HUES48 (cell line): ENCODE results near the gene TMEM126B.
"Not testable (repeated sequence)": the region's sequence is repeated elsewhere in the genome, so short reads cannot be mapped to it uniquely, and the experiment has no call there.

Source experiments
- H3K27ac ChIP-seq: one replicate; pipeline ENCODE4 v1.7.0; 2013; ENCODE audit warnings: low read depth, low read length, inconsistent platforms
- H3K27me3 ChIP-seq: 2 replicates; pipeline ENCODE4 v1.6.1; 2013; ENCODE audit warnings: mild to moderate bottlenecking, low read length; ENCODE audit not compliant: control insufficient read depth, insufficient read depth
- H3K36me3 ChIP-seq: 2 replicates; pipeline ENCODE4 v1.6.1; 2013; ENCODE audit warnings: low read length; ENCODE audit not compliant: control insufficient read depth, insufficient read depth
- H3K4me1 ChIP-seq: 2 replicates; pipeline ENCODE4 v1.6.1; 2013; ENCODE audit warnings: mild to moderate bottlenecking, low read length; ENCODE audit not compliant: control insufficient read depth, insufficient read depth
- H3K4me3 ChIP-seq: 2 replicates; pipeline ENCODE4 v1.5.1; 2013; ENCODE audit warnings: mild to moderate bottlenecking, low read depth, low read length
- H3K9ac ChIP-seq: 2 replicates; pipeline ENCODE4 v1.6.1; 2013; ENCODE audit warnings: mild to moderate bottlenecking, low read depth, low read length, moderate library complexity
- H3K9me3 ChIP-seq: 2 replicates; pipeline ENCODE4 v1.6.1; 2013; ENCODE audit warnings: low read length; ENCODE audit not compliant: control insufficient read depth, insufficient read depth

Gene TMEM126B

GRCh38 chr11:85627998-85628770 is at the start of gene TMEM126B:
TMEM126B (plus strand) TSS chr11:85628593; CDS start chr11:85628608, 15 bp downstream.
- no peaks in the 10 kb centered on the region for H3K27me3 ChIP-seq
- H3K4me1 ChIP-seq, result peaks cover 23% of the 10 kb centered on the region
- no peaks in the 10 kb centered on the region for H3K9me3 ChIP-seq
- H3K27ac ChIP-seq, result peak within 1 kb of the TSS; percentile 83
- H3K4me3 ChIP-seq, result peak within 1 kb of the TSS; percentile 96
- H3K9ac ChIP-seq, result peak within 1 kb of the TSS; percentile 81
- peaks cover 21% of the 10 kb centered on the region for H3K36me3 ChIP-seq

DNA sequence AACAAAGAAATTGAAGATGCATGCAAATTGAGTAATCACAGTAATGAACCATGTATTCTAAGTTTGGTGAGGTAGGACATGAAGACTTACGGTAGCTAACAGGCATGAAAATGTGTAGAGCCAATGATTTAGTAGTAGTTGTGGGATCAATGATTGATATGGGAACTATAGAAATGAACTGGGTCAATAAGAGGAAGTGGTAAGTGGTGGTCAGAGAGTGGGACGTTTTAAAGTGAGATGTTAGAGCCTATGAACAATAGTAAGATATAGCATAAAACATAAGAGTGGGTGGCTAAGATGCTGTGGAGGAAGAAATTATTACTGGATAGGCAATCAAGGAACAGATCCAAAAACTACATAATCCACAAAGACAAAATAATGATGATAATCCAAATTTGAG is 46.3 kb upstream of the TMEM126B start:
- Histone ChIP-seq H3K36me3 (no peaks in the 10 kb centered on the region), H3K4me1 (no peaks in the 10 kb centered on the region), H3K27ac (no peak overlapping the region), H3K27me3 (no peaks in the 10 kb centered on the region), H3K9me3 (peaks cover 3% of the 10 kb centered on the region; the same call in 1 of the 2 replicates), H3K4me3 (no peak overlapping the region), H3K9ac (no peak overlapping the region)

GRCh38 chr11:85589373-85589772 is 39.0 kb upstream of the TMEM126B start:
- Histone ChIP-seq H3K9ac (no peak overlapping the region), H3K27me3 (no peaks in the 10 kb centered on the region)

GRCh38 chr11:85590848-85591483 is 37.4 kb upstream of the TMEM126B start:
- Histone ChIP-seq H3K4me3 (no peak overlapping the region), H3K9me3 (peaks cover 17% of the 10 kb centered on the region), H3K27ac (no peak overlapping the region), H3K36me3 (0 out of 2 replicates have a peak, but pooled peaks cover 3% of the 10 kb centered on the region), H3K4me1 (peaks cover 9% of the 10 kb centered on the region; the same call in 1 of the 2 replicates), H3K27me3 (no peaks in the 10 kb centered on the region), H3K9ac (no peak overlapping the region)

More at GRCh38 chr11:85589373-85589772, 39.0 kb upstream of the TMEM126B start:
- no peak overlapping the region for H3K27ac ChIP-seq
- H3K4me1 ChIP-seq, result peaks cover 9% of the 10 kb centered on the region; the same call in 1 of the 2 replicates
- H3K36me3 ChIP-seq, result 0 out of 2 replicates have a peak, but pooled peaks cover 3% of the 10 kb centered on the region
- peaks cover 19% of the 10 kb centered on the region for H3K9me3 ChIP-seq
- no peak overlapping the region for H3K4me3 ChIP-seq

DNA sequence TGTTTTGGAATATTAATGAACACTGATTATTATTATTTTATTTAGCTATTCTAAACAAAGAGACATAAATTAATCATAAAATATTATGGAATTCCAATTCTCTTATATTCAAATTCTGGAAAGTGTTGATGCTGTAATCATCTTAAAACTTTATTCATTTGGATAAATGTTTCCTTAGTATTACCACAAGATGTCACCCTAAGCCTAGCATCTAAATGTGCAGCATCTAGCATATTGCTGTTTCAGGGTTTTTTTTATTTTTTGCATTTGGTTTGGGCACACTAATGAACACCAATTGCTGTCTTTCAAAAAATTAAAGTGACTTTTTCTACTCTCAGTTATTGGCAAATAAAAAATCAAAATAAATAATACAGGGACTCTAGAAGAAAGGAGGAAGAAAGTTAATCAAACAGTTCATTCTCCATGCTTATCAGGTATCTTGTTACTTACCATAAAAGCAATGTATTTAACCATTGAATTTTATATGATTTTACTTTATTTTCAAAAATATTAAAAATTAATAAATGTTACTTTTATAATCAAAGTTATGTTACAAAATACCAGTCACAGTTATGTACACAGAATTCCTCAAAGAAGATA is 33.0 kb upstream of the TMEM126B start:
- Histone ChIP-seq H3K9me3 (no peaks in the 10 kb centered on the region), H3K9ac (no peak overlapping the region), H3K4me3 (no peak overlapping the region), H3K36me3 (no peaks in the 10 kb centered on the region), H3K27me3 (no peaks in the 10 kb centered on the region), H3K27ac (no peak overlapping the region), H3K4me1 (peaks cover 16% of the 10 kb centered on the region)

- Histone ChIP-seq H3K27ac (no peak overlapping the region), H3K4me3 (no peak overlapping the region), H3K9ac (no peak overlapping the region), H3K9me3 (no peaks in the 10 kb centered on the region), H3K36me3 (no peaks in the 10 kb centered on the region), H3K4me1 (peaks cover 16% of the 10 kb centered on the region), H3K27me3 (no peaks in the 10 kb centered on the region)
These were observed 31.5 kb upstream of the TMEM126B start for GRCh38 chr11:85596886-85597285.

- Histone ChIP-seq H3K9ac (no peak overlapping the region), H3K27ac (no peak overlapping the region), H3K27me3 (no peaks in the 10 kb centered on the region), H3K4me3 (no peak overlapping the region), H3K9me3 (no peaks in the 10 kb centered on the region), H3K4me1 (peaks cover 9% of the 10 kb centered on the region; the same call in 1 of the 2 replicates), H3K36me3 (no peaks in the 10 kb centered on the region)
These were observed 29.3 kb upstream of the TMEM126B start for GRCh38 chr11:85599083-85599482.

- H3K4me3 ChIP-seq, result no peak overlapping the region
- no peak overlapping the region for H3K9ac ChIP-seq
- no peaks in the 10 kb centered on the region for H3K27me3 ChIP-seq
- H3K27ac ChIP-seq, result no peak overlapping the region
- peaks cover 20% of the 10 kb centered on the region for H3K4me1 ChIP-seq
- H3K36me3 ChIP-seq, result no peaks in the 10 kb centered on the region
- H3K9me3 ChIP-seq, result no peaks in the 10 kb centered on the region
These were observed 25.7 kb upstream of the TMEM126B start for GRCh38 chr11:85602526-85603213.

- Histone ChIP-seq H3K36me3 (no peaks in the 10 kb centered on the region), H3K4me1 (peaks cover 24% of the 10 kb centered on the region), H3K9ac (no peak overlapping the region), H3K9me3 (no peaks in the 10 kb centered on the region), H3K27ac (no peak overlapping the region), H3K27me3 (no peaks in the 10 kb centered on the region), H3K4me3 (no peak overlapping the region)
These were observed 25.2 kb upstream of the TMEM126B start for GRCh38 chr11:85603220-85603619.

- not testable (repeated sequence) for H3K4me3 ChIP-seq, H3K9me3 ChIP-seq, H3K36me3 ChIP-seq, H3K9ac ChIP-seq, H3K27me3 ChIP-seq, H3K27ac ChIP-seq
- peaks cover 21% of the 10 kb centered on the region for H3K4me1 ChIP-seq
These were observed 22.2 kb upstream of the TMEM126B start for GRCh38 chr11:85606237-85606636.
